MG63 (cell line): Measurements from ENCODE around the gene PKDREJ. TPM values are rescaled to one million over a fixed set of nuclear protein-coding genes. Genes with fewer than 3 reads are reported as not detected.
A peak's percentile ranks its signal among the peaks of the same experiment; 100 is the strongest.
"Not testable (repeated sequence)": the region's sequence is repeated elsewhere in the genome, so short reads cannot be mapped to it uniquely, and the experiment has no call there.

ENCODE experiments used
- DNase-seq: peaks from one replicate; pipeline ENCODE4 v3.0.0-alpha.2; 2020
- H3K27me3 ChIP-seq: fragments of 250-450 bp; sonication (Bioruptor Pico); 2 replicates; pipeline ENCODE4 v1.5.1; 2020; ENCODE audit warnings: mild to moderate bottlenecking, moderate library complexity
- H3K36me3 ChIP-seq: fragments of 250-450 bp; sonication (Bioruptor Pico); 2 replicates; pipeline ENCODE4 v1.5.1; 2020; ENCODE audit warnings: mild to moderate bottlenecking, moderate library complexity
- H3K4me3 ChIP-seq: fragments of 250-450 bp; sonication (Bioruptor Pico); 2 replicates; pipeline ENCODE4 v1.5.1; 2020; ENCODE audit warnings: mild to moderate bottlenecking, moderate library complexity
- H3K9me3 ChIP-seq: fragments of 250-450 bp; sonication (Bioruptor Pico); 2 replicates; pipeline ENCODE4 v1.5.1; 2020; ENCODE audit warnings: mild to moderate bottlenecking, moderate library complexity
- total RNA-seq: library from RNA; depleted of rRNA; stranded (reverse); fragments of >200 nt; shearing (Covaris generic); gene quantifications from 2 replicates; pipeline ENCODE4 v1.2.3, GENCODE V29; 2014; ENCODE audit warnings: low replicate concordance

The PKDREJ gene
- total RNA-seq, 1 experiment from 2014 or later = not detected

DNA sequence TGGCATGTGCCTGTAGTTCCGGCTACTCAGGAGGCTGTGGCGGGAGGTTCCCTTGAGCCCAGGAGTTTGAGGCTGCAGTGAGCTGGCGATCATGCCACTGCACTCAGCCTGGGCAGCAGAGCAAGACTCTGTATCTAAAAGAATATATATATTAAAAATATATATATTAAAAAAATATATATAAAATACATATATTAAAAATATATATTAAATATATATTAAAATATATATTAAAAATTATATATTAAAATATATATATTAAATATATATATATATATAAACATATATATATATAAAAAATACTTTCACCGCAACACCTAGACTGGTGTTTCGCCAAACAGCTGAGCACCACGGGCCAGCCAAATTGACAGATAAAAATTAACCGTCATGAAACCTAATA is 13.4 kb upstream of the PKDREJ start:
- H3K36me3 ChIP-seq = peaks cover 39% of the 10 kb centered on the region

DNA sequence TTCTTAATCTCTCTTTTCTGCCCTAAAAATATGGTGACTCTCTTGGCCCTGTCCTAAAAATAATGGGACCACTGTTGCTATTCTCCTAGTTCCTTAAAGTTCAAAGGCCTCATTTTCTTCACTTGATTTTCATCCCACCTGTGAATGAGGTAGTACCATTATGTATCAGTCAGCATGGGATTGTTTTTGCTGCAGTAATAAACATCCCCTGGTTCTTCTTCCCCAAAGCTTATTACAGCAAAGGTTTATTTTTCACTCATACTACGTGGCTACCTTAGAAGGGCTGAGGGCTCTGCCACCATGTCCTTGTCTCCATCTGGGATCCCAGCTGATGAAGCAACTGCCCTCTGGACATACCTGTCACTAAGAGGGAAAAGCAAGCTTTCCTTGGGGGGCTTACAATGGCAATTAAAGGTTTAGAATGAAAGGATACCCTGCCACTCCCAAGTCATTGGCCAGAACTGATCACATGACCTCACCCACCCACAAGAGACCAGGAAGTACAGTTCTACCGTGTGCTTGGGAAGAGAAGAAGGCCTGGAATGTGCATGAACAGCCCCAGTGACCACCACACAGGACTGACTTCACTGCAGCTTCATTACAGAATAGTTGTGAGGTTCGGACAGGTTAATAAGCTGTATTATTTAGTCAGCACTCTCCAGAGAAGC is 12.4 kb upstream of the PKDREJ start:
- H3K9me3 ChIP-seq = no peaks in the 10 kb centered on the region
- no peak for DNase-seq
- peaks cover 33% of the 10 kb centered on the region for H3K36me3 ChIP-seq
- H3K27me3 ChIP-seq = no peaks in the 10 kb centered on the region
- no peak overlapping the region for H3K4me3 ChIP-seq

More for the DNA sequence above, 13.4 kb upstream of the PKDREJ start:
- no peaks in the 10 kb centered on the region for H3K27me3 ChIP-seq
- no peak overlapping the region for H3K4me3 ChIP-seq
- H3K9me3 ChIP-seq = no peaks in the 10 kb centered on the region
- DNase-seq = no peak

DNA sequence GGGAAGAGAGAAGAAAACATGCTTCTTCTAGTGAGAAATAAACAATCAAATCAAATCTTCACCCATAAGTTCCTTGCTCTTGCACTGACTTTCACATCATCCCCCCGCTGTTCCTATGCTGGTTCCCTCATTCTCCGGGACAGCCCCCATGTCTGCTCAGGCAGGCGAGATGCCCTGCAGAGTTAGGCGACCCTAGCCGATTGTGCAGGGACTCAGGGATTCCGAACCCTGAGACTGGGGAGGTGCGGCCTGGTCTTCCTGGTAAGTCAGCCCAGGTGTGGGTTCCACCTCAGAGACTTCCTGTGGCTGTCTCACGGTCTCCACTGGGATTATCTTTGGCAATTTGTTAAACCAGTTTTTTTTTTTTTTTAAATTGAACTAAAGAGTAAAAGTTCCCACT is 11.2 kb upstream of the PKDREJ start:
- Histone ChIP-seq H3K36me3 (peaks cover 37% of the 10 kb centered on the region), H3K27me3 (no peaks in the 10 kb centered on the region), H3K9me3 (no peaks in the 10 kb centered on the region), H3K4me3 (no peak overlapping the region)
- no peak for DNase-seq

DNA sequence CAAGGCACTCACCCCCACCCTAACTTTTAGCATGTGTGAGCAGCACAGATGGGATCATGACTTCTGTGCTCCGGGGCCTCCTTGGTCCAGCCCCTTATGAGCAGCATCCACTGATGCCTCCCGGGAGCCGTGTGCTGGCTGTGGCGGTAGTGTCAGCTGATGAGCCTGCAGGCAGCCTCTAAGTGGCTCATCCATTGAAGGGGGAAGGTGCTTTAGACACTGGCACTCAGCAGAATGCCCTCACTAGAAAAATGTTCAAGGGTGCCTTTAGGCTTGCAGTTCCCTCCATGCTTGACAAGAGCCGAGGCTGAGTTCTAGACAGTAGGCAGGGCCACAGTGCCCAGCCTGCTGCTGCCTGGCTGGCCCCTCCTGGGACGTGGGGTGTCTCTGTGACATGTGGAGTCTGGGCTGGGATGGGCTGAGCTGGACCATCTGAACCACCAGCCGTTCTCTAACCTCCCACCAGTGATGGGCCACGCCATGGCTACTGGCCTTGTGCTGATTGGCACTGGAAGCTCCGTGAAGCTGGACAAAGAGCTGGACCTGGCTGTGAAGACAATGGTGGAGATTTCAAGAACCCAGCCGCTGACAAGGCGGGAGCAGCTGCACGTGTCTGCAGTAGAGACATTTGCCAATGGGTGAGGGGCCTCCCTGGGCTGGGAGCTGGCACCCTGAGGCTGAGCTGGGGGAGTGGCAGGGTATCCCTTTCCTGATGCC is 10.4 kb upstream of the PKDREJ start:
- H3K27me3 ChIP-seq = no peaks in the 10 kb centered on the region
- H3K4me3 ChIP-seq = no peak overlapping the region
- no peak for DNase-seq
- no peaks in the 10 kb centered on the region for H3K9me3 ChIP-seq
- H3K36me3 ChIP-seq = peaks cover 35% of the 10 kb centered on the region

DNA sequence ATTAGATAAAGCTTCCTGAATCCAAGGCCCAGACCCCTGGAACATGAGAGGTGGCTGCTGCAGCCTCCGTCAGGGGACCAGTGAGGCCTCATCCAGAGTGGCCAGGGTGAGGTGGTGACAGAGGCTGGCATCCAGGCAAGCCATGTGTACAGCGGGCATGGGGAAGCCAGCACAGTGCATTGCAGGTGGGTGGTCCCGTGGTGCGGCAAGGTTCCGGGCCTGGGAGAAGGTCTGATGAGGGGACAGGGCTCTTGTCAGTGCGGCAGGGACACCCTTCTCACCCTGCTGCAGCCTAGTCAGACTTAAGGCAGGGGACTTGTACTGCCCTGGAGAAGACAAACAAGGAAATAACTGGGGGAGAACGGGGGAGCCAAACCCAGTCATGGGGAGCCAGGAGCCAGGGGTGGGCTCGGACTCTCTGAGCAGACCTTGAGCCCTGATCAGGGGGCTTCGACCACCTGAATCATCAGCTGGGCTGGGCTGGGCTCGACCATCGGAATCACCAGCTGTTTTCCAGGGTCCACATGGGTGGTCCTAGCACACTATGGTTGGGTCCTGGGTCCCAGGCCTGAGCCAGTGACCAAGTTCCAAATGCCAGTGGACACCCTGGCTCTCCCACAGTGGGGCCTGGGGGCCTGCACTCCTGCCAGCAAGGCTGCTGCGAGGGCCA is 9.8 kb upstream of the PKDREJ start:
- Histone ChIP-seq H3K36me3 (peaks cover 35% of the 10 kb centered on the region), H3K27me3 (no peaks in the 10 kb centered on the region), H3K9me3 (no peaks in the 10 kb centered on the region), H3K4me3 (no peak overlapping the region)
- no peak for DNase-seq

DNA sequence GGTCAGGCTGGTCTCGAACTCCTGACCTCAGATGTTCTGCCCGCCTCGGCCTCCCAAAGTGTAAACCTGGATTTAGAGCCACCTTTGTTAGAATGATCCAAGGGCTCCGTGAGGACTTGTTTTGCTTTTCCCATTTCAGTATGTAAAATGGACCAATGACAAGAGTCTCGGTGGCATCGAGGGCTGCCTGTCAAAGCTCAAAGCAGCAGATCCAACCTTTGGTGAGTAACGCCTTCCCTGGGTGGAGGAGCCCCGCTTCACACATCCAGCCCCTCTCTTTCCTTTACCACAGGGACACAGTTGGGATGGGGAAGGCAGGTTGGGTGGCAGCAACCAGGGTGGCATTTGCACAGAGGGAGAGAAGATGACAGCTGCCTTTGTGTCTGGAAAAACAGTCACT is 9.1 kb upstream of the PKDREJ start:
- H3K36me3 ChIP-seq = peaks cover 34% of the 10 kb centered on the region
- no peak overlapping the region for H3K4me3 ChIP-seq
- DNase-seq = no peak
- H3K27me3 ChIP-seq = no peaks in the 10 kb centered on the region
- H3K9me3 ChIP-seq = no peaks in the 10 kb centered on the region

DNA sequence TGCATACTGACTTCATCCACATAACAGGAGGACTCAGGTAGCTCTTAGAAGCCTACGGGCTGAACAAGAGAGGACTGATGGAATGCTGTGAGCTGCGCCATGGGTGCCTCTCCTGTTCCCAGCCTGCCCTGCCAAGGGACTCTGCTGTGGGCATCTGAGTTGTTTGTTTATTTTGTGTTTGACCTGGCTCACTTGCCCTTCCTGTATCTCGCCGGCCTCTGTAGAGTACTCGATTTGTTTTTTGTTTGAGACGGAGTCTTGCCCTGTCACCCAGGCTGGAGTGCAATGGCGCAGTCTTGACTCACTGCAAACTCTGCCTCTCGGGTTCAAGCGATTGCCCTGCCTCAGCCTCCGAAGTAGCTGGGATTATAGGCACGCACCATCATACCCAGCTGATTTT is 6.4 kb upstream of the PKDREJ start:
- Histone ChIP-seq H3K9me3 (no peaks in the 10 kb centered on the region), H3K4me3 (no peak overlapping the region), H3K36me3 (peaks cover 13% of the 10 kb centered on the region), H3K27me3 (no peaks in the 10 kb centered on the region)
- no peak for DNase-seq

DNA sequence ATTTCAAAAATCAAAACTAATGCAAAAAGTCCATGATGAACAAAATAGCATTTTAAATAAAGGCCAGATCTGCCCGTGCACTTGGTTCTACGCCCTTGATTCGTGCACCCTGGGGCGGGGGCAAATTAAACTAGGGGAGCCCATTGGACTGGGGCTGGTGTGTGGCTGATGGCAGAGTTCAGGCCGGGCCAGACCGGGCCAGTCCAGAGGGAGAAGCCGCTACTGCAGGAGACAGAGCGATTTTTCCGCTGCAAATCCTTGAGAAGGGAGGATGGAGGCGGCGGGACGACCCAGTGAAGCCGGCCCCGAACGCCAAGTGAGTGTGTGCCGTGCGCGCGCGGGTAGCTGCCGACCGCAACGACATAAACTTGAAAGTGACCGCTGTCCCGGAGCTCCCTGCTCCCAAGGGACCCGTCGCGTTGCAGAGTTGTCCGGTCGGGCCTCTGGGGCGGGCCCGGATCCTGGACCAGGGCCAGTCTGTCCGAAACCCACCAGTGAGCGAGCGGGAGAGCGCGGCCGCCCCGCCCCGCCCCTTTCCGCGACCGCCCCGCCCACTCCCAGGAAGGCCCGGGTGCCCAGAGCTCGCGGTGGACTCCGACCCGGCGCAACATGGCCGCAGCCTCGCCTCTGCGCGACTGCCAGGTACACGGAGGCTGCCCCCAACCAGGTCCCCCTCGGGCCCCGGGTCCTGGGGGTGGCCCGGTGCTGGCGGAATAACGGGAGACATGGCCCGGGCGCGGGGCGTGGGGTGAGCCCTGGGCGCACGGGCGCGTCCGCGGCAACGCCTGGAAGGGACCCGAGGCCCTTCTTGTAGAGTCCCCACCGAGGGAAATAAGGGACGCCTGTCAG is 4.5 kb upstream of the PKDREJ start, which contains the start of gene TTC38:
TSS of gene TTC38 (plus strand) at position 578 of the 849 bp plus-strand sequence. CDS start at position 610, 32 bp downstream.
- no peaks in the 10 kb centered on the region for H3K27me3 ChIP-seq
- DNase-seq = peak; percentile 87
- peak within 1 kb of the TSS; percentile 92 for H3K4me3 ChIP-seq
- no peaks in the 10 kb centered on the region for H3K9me3 ChIP-seq
- peaks cover 10% of the 10 kb centered on the region; the same call in 1 of the 2 replicates for H3K36me3 ChIP-seq

DNA sequence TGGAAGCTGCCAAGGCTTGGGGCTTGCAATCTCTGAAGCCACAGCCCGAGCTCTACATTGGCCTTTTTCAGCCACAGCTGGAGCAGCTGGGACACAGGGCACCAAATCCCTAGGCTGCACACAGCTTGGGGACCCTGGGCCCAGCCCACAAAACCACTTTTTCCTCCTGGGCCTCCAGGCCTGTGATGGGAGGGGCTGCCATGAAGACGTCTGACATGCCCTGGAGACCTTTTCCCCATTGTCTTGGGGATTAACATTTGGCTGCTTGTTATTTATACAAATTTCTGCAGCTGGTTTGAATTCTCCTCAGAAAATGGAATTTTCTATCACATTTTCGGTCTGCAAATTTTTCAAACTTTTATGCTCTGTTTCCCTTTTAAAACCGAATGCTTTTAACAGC is 2.5 kb upstream of the PKDREJ start:
- not testable (repeated sequence) for H3K9me3 ChIP-seq, H3K4me3 ChIP-seq, H3K36me3 ChIP-seq, DNase-seq, H3K27me3 ChIP-seq

DNA sequence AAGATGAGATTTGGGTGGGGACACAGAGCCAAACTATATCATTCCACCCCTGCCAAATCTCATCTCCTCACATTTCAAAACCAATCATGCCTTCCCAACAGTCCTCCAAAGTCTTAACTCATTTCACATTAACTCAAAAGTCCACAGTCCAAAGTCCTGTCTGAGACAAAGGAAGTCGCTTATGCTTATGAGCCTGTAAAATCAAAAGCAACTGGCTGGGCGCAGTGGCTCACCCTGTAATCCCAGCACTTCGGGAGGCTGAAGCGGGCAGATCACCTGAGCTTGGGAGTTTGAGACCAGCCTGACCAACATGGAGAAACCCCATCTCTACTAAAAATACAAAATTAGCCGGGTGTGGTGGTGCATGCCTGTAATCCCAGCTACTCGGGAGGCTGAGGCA is 1.4 kb upstream of the PKDREJ start:
- H3K36me3 ChIP-seq, H3K4me3 ChIP-seq, H3K9me3 ChIP-seq, DNase-seq, H3K27me3 ChIP-seq: not testable (repeated sequence)

DNA sequence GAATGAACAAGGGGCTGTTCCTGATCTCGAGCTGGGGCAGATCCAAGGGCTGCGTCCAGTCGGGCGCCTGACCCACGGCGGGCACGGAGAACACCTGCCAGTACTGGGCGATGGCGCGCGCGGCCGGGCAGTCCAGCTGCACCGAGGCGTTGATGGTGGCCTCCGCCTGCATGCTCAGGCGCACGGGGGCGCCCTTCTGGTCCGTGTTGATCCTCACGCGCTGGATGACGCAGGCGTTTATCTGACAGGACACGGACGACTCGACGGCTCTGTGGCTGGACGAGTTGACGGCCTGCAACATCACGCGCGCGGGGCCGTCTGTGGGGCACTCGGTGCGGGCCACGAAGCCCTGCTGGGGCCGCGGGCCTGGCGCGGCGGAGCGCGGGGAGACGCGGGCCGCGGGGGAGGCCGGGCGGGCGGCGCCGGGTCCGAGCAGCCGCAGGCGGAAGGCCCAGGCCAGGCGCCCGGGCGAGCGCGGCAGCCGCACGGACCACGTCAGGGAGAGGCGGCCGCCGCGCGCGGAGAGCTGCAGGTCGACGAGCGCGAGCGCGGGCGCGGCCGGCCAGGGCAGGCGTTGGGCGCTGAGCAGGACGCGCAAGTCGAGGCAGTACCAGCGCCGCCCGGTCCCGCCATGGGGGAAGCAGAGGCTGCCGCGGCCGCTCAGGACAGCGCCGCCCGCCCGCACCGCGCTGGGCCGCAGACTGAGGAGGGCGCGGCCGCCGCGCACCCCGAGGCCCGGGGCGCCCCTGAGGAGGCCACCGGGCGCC is 511 bp downstream of the PKDREJ start:
- peaks cover 5% of the 10 kb centered on the region; the same call in 1 of the 2 replicates for H3K9me3 ChIP-seq
- no peaks in the 10 kb centered on the region for H3K27me3 ChIP-seq
- no peak overlapping the region for H3K4me3 ChIP-seq
- no peak for DNase-seq
- H3K36me3 ChIP-seq = no peaks in the 10 kb centered on the region

DNA sequence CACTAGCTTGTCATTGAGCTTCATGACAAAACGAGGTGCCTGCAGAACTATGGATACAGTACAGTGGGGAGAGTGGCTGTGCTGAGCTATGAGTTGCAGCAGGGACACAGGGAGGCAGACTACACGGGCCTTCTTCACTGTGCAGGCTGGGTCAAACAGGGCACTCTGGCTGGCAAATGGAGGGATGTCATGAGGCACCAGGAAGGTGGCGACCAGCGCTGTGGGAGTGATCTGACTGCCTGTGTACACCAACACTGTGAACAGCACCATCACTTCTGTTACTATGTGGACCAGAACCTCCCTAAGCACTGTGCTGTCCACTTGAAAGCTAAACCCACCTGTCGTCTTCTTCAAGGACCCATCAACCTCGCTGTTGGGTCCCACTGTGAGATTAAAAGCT is 3.1 kb downstream of the PKDREJ start:
- DNase-seq = no peak
- H3K27me3 ChIP-seq = no peaks in the 10 kb centered on the region
- peaks cover 5% of the 10 kb centered on the region; the same call in 1 of the 2 replicates for H3K9me3 ChIP-seq
- H3K4me3 ChIP-seq = no peak overlapping the region
- H3K36me3 ChIP-seq = no peaks in the 10 kb centered on the region

DNA sequence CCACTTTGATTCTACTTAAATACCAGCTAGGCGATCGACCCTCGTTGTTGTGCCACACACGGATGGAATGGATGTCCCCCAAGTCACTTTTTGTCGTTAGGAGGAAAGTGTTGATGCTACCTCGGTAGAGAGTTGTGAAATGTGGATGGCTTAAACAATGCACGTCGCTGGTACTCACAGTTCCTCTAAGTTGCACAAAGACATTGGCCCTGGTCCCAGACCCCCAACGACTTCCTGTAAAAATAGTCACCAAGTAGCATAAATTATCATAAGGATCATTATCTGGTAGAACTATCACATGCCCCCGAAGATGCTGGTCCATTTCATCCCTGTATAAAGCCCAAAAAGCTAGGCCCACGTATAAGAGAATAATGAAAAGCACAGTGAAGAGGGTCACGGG is 3.8 kb downstream of the PKDREJ start:
- Histone ChIP-seq H3K27me3 (no peaks in the 10 kb centered on the region), H3K4me3 (no peak overlapping the region), H3K36me3 (no peaks in the 10 kb centered on the region), H3K9me3 (peaks cover 5% of the 10 kb centered on the region; the same call in 1 of the 2 replicates)
- no peak for DNase-seq

DNA sequence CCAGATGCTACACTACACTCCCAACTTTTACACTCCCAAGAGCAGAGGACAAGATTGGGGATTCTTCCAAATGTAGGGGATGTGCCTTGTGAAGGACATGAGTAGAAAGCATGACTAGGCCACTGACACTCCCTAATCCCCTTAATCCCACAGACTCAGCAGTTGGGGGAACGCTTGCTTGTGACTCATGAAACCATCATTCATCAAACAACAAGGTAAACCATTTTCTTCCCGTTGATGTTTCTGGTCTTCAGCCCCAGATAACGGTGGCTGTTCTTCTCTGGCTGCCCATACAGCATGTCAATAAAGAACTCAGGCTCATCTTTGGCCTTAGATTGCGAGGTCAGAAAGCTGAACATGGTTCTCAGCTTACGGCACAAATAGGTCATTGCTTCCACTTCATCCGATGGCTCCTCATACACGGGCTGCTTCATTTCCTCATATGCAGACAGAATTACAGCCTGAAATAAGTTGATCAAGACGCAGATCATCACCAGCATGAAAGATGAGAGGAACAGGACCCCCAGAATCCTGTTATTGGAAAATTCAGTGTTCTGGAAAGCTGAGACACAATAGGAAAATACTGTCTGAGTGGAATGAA is 6.7 kb downstream of the PKDREJ start:
- no peak overlapping the region for H3K4me3 ChIP-seq
- H3K36me3 ChIP-seq = no peaks in the 10 kb centered on the region
- peak; percentile 24 for DNase-seq
- no peaks in the 10 kb centered on the region for H3K27me3 ChIP-seq
- H3K9me3 ChIP-seq = peaks cover 5% of the 10 kb centered on the region; the same call in 1 of the 2 replicates

DNA sequence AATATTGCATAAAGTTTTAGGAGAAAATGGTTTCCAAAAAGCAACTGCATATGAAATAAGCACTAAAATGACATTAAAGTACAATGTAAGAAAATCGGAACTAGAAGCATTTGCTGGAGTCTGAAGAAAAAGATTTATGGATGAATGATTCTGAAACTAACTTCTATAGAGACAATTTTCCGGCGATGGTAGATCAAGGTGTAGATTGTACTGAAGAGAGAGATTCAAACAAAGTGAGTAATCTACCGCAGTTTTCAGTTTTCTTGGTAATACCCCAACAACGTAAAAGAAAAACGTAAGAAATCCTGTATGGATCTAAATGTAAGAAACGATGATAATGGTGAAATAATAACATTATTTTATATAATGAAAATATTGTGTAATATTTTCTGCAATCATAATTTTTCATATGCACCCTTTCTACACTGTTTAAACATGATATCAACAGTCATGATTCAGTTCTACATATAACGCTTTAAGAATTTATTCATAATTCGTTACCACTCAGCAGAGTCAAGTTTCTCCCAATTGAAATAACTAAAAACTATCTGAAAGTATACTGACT is 11.2 kb downstream of the PKDREJ start:
- Histone ChIP-seq H3K36me3 (no peaks in the 10 kb centered on the region), H3K9me3 (no peaks in the 10 kb centered on the region), H3K27me3 (no peaks in the 10 kb centered on the region), H3K4me3 (peak overlapping the region; percentile 91)
- DNase-seq = no peak
